OCI-LY3 (cell line): ENCODE results near the gene SSBP2.
"Not testable (repeated sequence)": the region's sequence is repeated elsewhere in the genome, so short reads cannot be mapped to it uniquely, and the experiment has no call there.

Experiments used
- H2AFZ ChIP-seq: fragments of 200-600, 300-600 bp; shearing (Covaris generic); 2 replicates; pipeline ENCODE4 v1.6.0; 2014; ENCODE audit warnings: antibody characterized with exemption, low read depth, low read length
- H3K27ac ChIP-seq: fragments of 200-600, 300-600 bp; sonication (generic); 2 replicates; pipeline ENCODE4 v1.5.1; 2014; ENCODE audit warnings: mild to moderate bottlenecking, low read length, moderate library complexity, mixed read lengths
- H3K27me3 ChIP-seq: fragments of 200-600, 300-600 bp; sonication (generic); 2 replicates; pipeline ENCODE4 v1.6.1; 2014; ENCODE audit warnings: low read depth, low read length, mixed read lengths
- H3K36me3 ChIP-seq: fragments of 200-600, 300-600 bp; sonication (generic); replicated peaks from 2 replicates; pipeline ENCODE3; 2014; ENCODE audit warnings: low read depth, low read length, mixed read lengths
- H3K4me1 ChIP-seq: fragments of 300-600, 200-600 bp; sonication (generic); 2 replicates; pipeline ENCODE4 v1.6.1; 2014; ENCODE audit warnings: low read length, mixed read lengths
- H3K4me2 ChIP-seq: fragments of 200-600, 300-600 bp; sonication (generic); 2 replicates; pipeline ENCODE4 v1.6.1; 2014; ENCODE audit warnings: low read length, mixed read lengths
- H3K4me3 ChIP-seq: fragments of 300-600, 200-600 bp; sonication (generic); 2 replicates; pipeline ENCODE4 v1.5.1; 2014; ENCODE audit warnings: antibody characterized with exemption, mild to moderate bottlenecking, low read length, moderate library complexity
- H3K79me2 ChIP-seq: fragments of 300-600, 200-600 bp; shearing (Covaris generic); 2 replicates; pipeline ENCODE4 v1.6.1; 2014; ENCODE audit warnings: mild to moderate bottlenecking, low read length, mixed read lengths
- H3K9ac ChIP-seq: fragments of 300-600, 200-600 bp; shearing (Covaris generic); 2 replicates; pipeline ENCODE4 v1.6.0; 2014; ENCODE audit warnings: mild to moderate bottlenecking, low read length, moderate library complexity
- H3K9me3 ChIP-seq: fragments of 200-600, 300-600 bp; shearing (Covaris generic); 2 replicates; pipeline ENCODE4 v1.6.1; 2014; ENCODE audit warnings: low read length, mixed read lengths; ENCODE audit not compliant: insufficient read depth
- H4K20me1 ChIP-seq: fragments of 200-600, 300-600 bp; sonication (generic); 2 replicates; pipeline ENCODE4 v1.6.1; 2016; ENCODE audit warnings: low read length, mixed read lengths; ENCODE audit not compliant: insufficient read depth
- CTCF ChIP-seq: fragments of 200-600, 300-600 bp; sonication (generic); IDR thresholded peaks from 2 replicates; pipeline ENCODE4 v1.5.1; 2014; ENCODE audit warnings: antibody characterized with exemption, low read length, low read depth
- EZH2phosphoT487 ChIP-seq: fragments of 200-600 bp; shearing (Covaris generic); IDR thresholded peaks from 2 replicates; pipeline ENCODE4 v1.6.1; 2018; ENCODE audit warnings: antibody characterized with exemption, mixed run types, low read depth

SSBP2 gene

DNA sequence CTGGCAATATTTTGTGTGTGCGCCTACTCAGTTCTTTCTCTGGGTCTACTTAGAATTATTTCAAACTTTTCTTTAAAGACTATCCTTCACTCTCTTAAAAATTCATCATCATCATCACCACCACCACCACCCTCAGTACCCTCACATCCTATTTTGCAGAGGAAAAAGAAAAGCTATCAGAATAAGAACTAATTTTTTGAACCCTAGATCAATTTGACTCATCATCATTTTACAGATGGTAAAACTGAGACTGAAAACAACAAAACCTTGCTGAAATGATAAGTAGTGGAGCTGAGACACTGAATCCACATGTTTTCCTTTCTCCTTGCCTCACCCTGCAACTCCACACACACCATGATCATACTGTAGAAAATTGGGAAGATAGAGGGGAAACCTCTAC, 119.3 kb downstream of the SSBP2 start:
- TF ChIP-seq CTCF: no peak
- no peak for TF ChIP-seq EZH2phosphoT487
- no peak overlapping the region for H3K9ac ChIP-seq
- H3K4me3 ChIP-seq: no peak overlapping the region

DNA sequence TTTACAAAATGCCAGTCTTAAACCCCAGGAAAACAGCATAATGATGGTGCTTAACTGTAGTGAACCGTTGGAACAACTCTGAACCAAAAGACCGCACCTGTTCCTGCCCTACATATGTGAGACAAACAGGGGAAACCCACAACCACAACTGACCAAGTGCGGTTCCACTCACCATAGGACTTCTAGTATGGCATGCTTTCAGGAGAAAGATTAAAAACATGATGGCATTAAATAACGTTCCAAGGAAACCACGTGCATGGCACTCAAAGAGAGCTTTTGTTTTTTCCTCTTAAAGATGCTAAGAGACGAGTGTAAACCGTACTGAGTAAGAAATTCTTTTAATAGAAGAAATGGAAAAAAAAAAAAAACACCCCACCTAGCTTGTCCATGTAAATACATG, 119.8 kb downstream of the SSBP2 start:
- Histone ChIP-seq H3K9me3 (no peaks in the 10 kb centered on the region), H3K27ac (no peak overlapping the region), H3K4me2 (peak overlapping the region; percentile 39), H3K79me2 (no peaks in the 10 kb centered on the region), H2AFZ (no peak overlapping the region), H3K9ac (no peak overlapping the region), H3K36me3 (no peaks in the 10 kb centered on the region), H3K27me3 (no peaks in the 10 kb centered on the region), H3K4me3 (no peak overlapping the region), H3K4me1 (peaks cover 31% of the 10 kb centered on the region), H4K20me1 (no peaks in the 10 kb centered on the region)
- no peak for TF ChIP-seq EZH2phosphoT487
- TF ChIP-seq CTCF: no peak

More for the DNA sequence above, 119.3 kb downstream of the SSBP2 start:
- H4K20me1 ChIP-seq: no peaks in the 10 kb centered on the region
- 0 out of 2 replicates have a peak overlapping the region, but pooled peaks have one; percentile 30 for H3K4me2 ChIP-seq
- H3K79me2 ChIP-seq: no peaks in the 10 kb centered on the region
- H3K36me3 ChIP-seq: no peaks in the 10 kb centered on the region
- no peak overlapping the region for H3K27ac ChIP-seq
- H3K4me1 ChIP-seq: peaks cover 31% of the 10 kb centered on the region
- no peaks in the 10 kb centered on the region for H3K27me3 ChIP-seq
- no peak overlapping the region for H2AFZ ChIP-seq
- H3K9me3 ChIP-seq: no peaks in the 10 kb centered on the region

- H3K9me3 ChIP-seq: no peaks in the 10 kb centered on the region
- H3K36me3 ChIP-seq: no peaks in the 10 kb centered on the region
- no peaks in the 10 kb centered on the region for H4K20me1 ChIP-seq
- H3K79me2 ChIP-seq: no peaks in the 10 kb centered on the region
- H3K27me3 ChIP-seq: no peaks in the 10 kb centered on the region
- peaks cover 31% of the 10 kb centered on the region for H3K4me1 ChIP-seq
- H3K9ac ChIP-seq: no peak overlapping the region
- TF ChIP-seq EZH2phosphoT487 (no peak), CTCF (no peak)
- no peak overlapping the region for H3K27ac ChIP-seq
- no peak overlapping the region for H3K4me3 ChIP-seq
- H2AFZ ChIP-seq: no peak overlapping the region
- H3K4me2 ChIP-seq: no peak overlapping the region
These were observed 120.2 kb downstream of the SSBP2 start for GRCh38 chr5:81630684-81631083.

GRCh38 chr5:81629986-81630385, 120.9 kb downstream of the SSBP2 start:
- Histone ChIP-seq H3K27me3 (no peaks in the 10 kb centered on the region), H3K36me3 (no peaks in the 10 kb centered on the region), H3K9me3 (no peaks in the 10 kb centered on the region), H3K4me3 (no peak overlapping the region), H3K79me2 (no peaks in the 10 kb centered on the region), H4K20me1 (no peaks in the 10 kb centered on the region), H3K4me1 (peaks cover 31% of the 10 kb centered on the region), H3K27ac (no peak overlapping the region), H3K9ac (no peak overlapping the region), H2AFZ (no peak overlapping the region), H3K4me2 (no peak overlapping the region)
- TF ChIP-seq EZH2phosphoT487 (no peak), CTCF (no peak)

DNA sequence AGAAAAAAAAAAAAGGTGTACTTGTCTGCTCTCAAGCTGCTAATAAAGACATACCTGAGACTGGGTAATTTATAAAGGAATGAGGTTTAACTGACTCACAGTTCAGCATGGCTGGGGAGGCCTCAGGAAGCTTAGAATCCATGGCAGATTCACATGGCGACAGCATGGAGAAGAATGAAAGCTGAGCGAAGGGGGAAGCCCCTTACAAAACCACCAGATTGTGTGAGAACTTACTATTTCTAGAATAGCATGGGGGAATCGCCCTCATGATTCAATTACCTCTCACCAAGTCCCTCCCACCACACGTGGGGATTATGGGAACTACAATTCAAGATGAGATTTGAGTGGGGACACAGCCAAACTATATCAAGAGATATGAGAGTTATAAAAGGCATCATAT, 122.8 kb downstream of the SSBP2 start:
- not testable (repeated sequence) for H3K9me3 ChIP-seq, H2AFZ ChIP-seq, H4K20me1 ChIP-seq, H3K4me2 ChIP-seq, H3K4me3 ChIP-seq, H3K36me3 ChIP-seq, H3K9ac ChIP-seq, H3K79me2 ChIP-seq, H3K27me3 ChIP-seq, H3K27ac ChIP-seq
- peaks cover 23% of the 10 kb centered on the region for H3K4me1 ChIP-seq
